OCI-LY7 (cell line): ENCODE data around the gene IL15RA.

Source experiments
- CTCF ChIP-seq: fragments of 200-600 bp; sonication (generic); conservative IDR thresholded peaks from 2 replicates; pipeline ENCODE4 v1.5.1; 2014; ENCODE audit warnings: mild to moderate bottlenecking, antibody characterized with exemption, low read length, moderate library complexity, mixed read lengths
- EZH2phosphoT487 ChIP-seq: fragments of 200-600 bp; sonication (generic); IDR thresholded peaks from 2 replicates; pipeline ENCODE4 v1.6.1; 2018; ENCODE audit warnings: low read depth, borderline replicate concordance, mild to moderate bottlenecking, mixed run types, antibody characterized with exemption, low read length, moderate library complexity, mixed read lengths

- no peak for TF ChIP-seq EZH2phosphoT487
- TF ChIP-seq CTCF = no peak
These were observed 28.6 kb upstream of the IL15RA start for GRCh38 chr10:6005856-6006395.
